ENCODE results near the gene KLF6. TPM values are rescaled to one million over a fixed set of nuclear protein-coding genes. Genes with fewer than 3 reads are reported as not detected.

KLF6 gene
- polyA plus RNA-seq, 1 donor from 2014 or later, result 10.4 TPM

DNA sequence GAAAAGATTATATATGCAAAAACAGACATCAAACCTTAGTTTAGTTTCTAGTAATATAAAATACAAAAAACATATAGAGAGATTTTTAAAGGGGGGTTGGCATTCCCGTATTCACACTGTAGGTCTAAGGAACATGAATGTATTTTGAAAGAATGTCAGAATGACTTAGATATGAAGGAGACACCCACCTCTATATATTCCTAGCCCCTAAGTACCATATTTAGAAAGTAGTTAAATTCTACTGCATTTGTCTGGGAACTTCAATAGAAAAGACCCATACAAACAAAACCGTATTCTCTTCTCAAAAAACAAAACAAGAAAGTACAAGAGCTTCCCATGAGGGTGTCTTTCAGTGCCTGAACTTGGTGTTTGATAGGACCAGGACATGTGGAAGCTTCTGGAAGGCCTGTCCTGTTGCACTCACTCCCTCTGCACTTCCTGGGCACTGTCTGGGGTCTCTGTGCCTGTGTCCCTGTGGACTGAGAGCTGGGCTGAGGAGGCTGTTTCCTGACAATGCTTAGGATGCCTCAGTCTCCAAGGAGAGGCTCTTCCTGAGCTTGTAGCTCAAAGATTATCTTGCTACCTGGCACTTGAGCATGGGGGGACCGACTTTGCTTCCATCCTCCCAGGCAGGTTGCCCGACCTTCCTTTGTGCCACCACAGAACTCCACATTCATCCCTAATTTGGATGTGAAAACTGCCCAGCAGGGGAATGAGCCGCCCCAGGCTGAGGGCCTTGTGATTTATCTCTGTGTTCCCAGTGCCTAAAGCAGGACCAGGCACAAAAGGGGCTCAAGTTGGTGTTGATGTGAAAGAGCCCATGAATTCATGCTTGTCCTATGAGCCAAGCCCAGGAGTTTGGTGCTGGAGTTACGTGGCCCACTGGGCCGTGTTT lies 44.4 kb upstream of the KLF6 start:
- no peaks in the 10 kb centered on the region for H3F3A ChIP-seq (ENCODE audit: insufficient read depth, low read length, poor library complexity, severe bottlenecking)
- H3K9me3 ChIP-seq (ENCODE audit: low read length), result no peaks in the 10 kb centered on the region
- no peaks in the 10 kb centered on the region for H3K27me3 ChIP-seq (ENCODE audit: insufficient read depth, low read depth, low read length)
- TF ChIP-seq, protein P1, sequence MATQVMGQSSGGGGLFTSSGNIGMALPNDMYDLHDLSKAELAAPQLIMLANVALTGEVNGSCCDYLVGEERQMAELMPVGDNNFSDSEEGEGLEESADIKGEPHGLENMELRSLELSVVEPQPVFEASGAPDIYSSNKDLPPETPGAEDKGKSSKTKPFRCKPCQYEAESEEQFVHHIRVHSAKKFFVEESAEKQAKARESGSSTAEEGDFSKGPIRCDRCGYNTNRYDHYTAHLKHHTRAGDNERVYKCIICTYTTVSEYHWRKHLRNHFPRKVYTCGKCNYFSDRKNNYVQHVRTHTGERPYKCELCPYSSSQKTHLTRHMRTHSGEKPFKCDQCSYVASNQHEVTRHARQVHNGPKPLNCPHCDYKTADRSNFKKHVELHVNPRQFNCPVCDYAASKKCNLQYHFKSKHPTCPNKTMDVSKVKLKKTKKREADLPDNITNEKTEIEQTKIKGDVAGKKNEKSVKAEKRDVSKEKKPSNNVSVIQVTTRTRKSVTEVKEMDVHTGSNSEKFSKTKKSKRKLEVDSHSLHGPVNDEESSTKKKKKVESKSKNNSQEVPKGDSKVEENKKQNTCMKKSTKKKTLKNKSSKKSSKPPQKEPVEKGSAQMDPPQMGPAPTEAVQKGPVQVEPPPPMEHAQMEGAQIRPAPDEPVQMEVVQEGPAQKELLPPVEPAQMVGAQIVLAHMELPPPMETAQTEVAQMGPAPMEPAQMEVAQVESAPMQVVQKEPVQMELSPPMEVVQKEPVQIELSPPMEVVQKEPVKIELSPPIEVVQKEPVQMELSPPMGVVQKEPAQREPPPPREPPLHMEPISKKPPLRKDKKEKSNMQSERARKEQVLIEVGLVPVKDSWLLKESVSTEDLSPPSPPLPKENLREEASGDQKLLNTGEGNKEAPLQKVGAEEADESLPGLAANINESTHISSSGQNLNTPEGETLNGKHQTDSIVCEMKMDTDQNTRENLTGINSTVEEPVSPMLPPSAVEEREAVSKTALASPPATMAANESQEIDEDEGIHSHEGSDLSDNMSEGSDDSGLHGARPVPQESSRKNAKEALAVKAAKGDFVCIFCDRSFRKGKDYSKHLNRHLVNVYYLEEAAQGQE (IDR thresholded peaks at IDR 0.05; ENCODE audit: borderline replicate concordance), result no peak
- no peak for TF ChIP-seq RAD21 (conservative IDR thresholded peaks at IDR 0.05)
- TF ChIP-seq SMC3 (conservative IDR thresholded peaks at IDR 0.05; ENCODE audit: poor library complexity), result no peak
- TF ChIP-seq, protein P2, sequence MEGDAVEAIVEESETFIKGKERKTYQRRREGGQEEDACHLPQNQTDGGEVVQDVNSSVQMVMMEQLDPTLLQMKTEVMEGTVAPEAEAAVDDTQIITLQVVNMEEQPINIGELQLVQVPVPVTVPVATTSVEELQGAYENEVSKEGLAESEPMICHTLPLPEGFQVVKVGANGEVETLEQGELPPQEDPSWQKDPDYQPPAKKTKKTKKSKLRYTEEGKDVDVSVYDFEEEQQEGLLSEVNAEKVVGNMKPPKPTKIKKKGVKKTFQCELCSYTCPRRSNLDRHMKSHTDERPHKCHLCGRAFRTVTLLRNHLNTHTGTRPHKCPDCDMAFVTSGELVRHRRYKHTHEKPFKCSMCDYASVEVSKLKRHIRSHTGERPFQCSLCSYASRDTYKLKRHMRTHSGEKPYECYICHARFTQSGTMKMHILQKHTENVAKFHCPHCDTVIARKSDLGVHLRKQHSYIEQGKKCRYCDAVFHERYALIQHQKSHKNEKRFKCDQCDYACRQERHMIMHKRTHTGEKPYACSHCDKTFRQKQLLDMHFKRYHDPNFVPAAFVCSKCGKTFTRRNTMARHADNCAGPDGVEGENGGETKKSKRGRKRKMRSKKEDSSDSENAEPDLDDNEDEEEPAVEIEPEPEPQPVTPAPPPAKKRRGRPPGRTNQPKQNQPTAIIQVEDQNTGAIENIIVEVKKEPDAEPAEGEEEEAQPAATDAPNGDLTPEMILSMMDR (IDR thresholded peaks at IDR 0.05; ENCODE audit: poor library complexity, severe bottlenecking), result no peak
- no peak for TF ChIP-seq EP300 (conservative IDR thresholded peaks at IDR 0.05; ENCODE audit: poor library complexity, severe bottlenecking)
- TF ChIP-seq EZH2 (IDR thresholded peaks at IDR 0.05; ENCODE audit: borderline replicate concordance, insufficient read depth, low read length, poor library complexity, severe bottlenecking), result no peak
- TF ChIP-seq POLR2AphosphoS5 (IDR thresholded peaks at IDR 0.05), result no peak
- no peak for TF ChIP-seq TAF1 (IDR thresholded peaks at IDR 0.05; ENCODE audit: low read depth)
- no peak for TF ChIP-seq MXI1 (conservative IDR thresholded peaks at IDR 0.05; ENCODE audit: poor library complexity, severe bottlenecking)
- H3K9me2 ChIP-seq (ENCODE audit: insufficient read depth, low read length), result no peaks in the 10 kb centered on the region
- H2AFZ ChIP-seq (ENCODE audit: low read depth, low read length), result no peak overlapping the region
- no peak overlapping the region for H3K4me2 ChIP-seq (ENCODE audit: low read length)
- H3K4me3 ChIP-seq (ENCODE audit: low read length), result no peak overlapping the region
- no peak overlapping the region for H3K27ac ChIP-seq (ENCODE audit: low read length)
- H4K20me1 ChIP-seq (ENCODE audit: insufficient read depth), result no peaks in the 10 kb centered on the region
- no peak overlapping the region for H3K9ac ChIP-seq (ENCODE audit: low read length)
- no peaks in the 10 kb centered on the region for H3K79me2 ChIP-seq (replicated peaks; ENCODE audit: insufficient read depth, low read length)
- H3K36me3 ChIP-seq (ENCODE audit: insufficient read depth, low read length), result no peaks in the 10 kb centered on the region

DNA sequence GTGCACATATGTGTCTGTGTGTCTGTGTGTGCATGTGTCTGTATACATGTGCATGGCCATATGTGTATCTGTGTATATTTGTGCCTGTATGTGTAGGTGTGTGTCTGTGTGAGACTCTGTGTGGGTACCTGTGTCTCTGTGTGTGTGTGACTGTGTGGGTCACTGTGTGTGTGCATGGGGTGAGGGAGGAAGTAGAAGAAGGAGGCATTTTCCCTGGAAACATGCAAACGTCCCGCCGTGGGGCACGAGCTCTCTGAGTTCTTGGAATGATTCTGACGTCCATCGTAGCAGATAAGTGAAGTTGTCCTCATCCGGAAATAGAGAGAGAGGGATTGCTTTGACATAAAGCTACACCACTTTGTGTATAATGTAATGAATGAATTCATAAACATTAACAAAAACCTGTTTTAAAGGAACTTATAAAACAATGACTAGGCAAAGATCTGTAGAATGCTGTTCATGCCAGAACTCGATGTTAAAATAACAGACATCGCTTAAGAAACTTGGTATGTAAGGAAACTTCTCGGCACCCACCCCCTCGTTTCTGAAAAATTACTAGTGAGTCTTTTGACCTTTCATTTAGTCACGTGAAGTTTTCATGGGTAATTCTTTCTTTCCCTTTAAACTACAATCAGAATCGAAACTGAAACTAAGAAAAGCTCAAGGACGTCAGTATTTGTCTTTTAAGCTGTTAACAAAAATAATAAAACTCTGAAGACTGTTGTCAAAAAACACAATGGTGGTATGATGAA lies 43.6 kb upstream of the KLF6 start:
- no peaks in the 10 kb centered on the region for H3K36me3 ChIP-seq (ENCODE audit: insufficient read depth, low read length)
- H3K4me2 ChIP-seq (ENCODE audit: low read length), result no peak overlapping the region
- no peak overlapping the region for H3K9ac ChIP-seq (ENCODE audit: low read length)
- H3K79me2 ChIP-seq (replicated peaks; ENCODE audit: insufficient read depth, low read length), result no peaks in the 10 kb centered on the region
- no peak overlapping the region for H3K4me3 ChIP-seq (ENCODE audit: low read length)
- H4K20me1 ChIP-seq (ENCODE audit: insufficient read depth), result no peaks in the 10 kb centered on the region
- H3F3A ChIP-seq (ENCODE audit: insufficient read depth, low read length, poor library complexity, severe bottlenecking), result no peaks in the 10 kb centered on the region
- H3K27me3 ChIP-seq (ENCODE audit: insufficient read depth, low read depth, low read length), result no peaks in the 10 kb centered on the region
- H3K9me2 ChIP-seq (ENCODE audit: insufficient read depth, low read length), result no peaks in the 10 kb centered on the region
- no peak for TF ChIP-seq MXI1 (conservative IDR thresholded peaks at IDR 0.05; ENCODE audit: poor library complexity, severe bottlenecking)
- TF ChIP-seq SMC3 (conservative IDR thresholded peaks at IDR 0.05; ENCODE audit: poor library complexity), result no peak
- TF ChIP-seq RAD21 (conservative IDR thresholded peaks at IDR 0.05), result no peak
- TF ChIP-seq TAF1 (IDR thresholded peaks at IDR 0.05; ENCODE audit: low read depth), result no peak
- no peak overlapping the region for H3K27ac ChIP-seq (ENCODE audit: low read length)
- H2AFZ ChIP-seq (ENCODE audit: low read depth, low read length), result no peak overlapping the region
- no peaks in the 10 kb centered on the region for H3K9me3 ChIP-seq (ENCODE audit: low read length)

Data from neural cell (in vitro differentiated cells).